Activated T-cell treated with anti-CD3 and anti-CD28 coated beads, Interleukin-2, amount 50 U/mL, for 72 hours (primary cell): ENCODE results near the gene DIPK1C. TPM values are rescaled to one million over a fixed set of nuclear protein-coding genes. Genes with fewer than 3 reads are reported as not detected.
A peak's percentile ranks its signal among the peaks of the same experiment; 100 is the strongest.

ENCODE experiments used
- ATAC-seq, 2 donors: fragments of 150-1000 bp; cut with Tn5 transposase; replicated peaks in 1 of 2; 2 replicates each; pipeline ENCODE4 v1.10.0; 2021; ENCODE audit warnings: moderate library complexity in 2 of 2, mild to moderate bottlenecking in 1 of 2
- DNase-seq, 2 donors: peaks; one replicate each; pipeline ENCODE4 v3.0.0; 2021 to 2022; ENCODE audit warnings: mixed read lengths in 1 of 2
- H3K27ac Mint-ChIP-seq: one replicate; pipeline ENCODE4 v1.8.0; 2022; ENCODE audit warnings: mild to moderate bottlenecking, moderate library complexity, mixed read lengths
- H3K27me3 Mint-ChIP-seq: one replicate; pipeline ENCODE4 v1.8.0; 2022; ENCODE audit warnings: low read depth, mixed read lengths
- H3K36me3 Mint-ChIP-seq, 2 donors: one replicate each; pipeline ENCODE4 v1.8.0; 2022; ENCODE audit warnings: mixed read lengths in 2 of 2, mild to moderate bottlenecking in 1 of 2; ENCODE audit not compliant: insufficient read depth in 2 of 2
- H3K4me1 Mint-ChIP-seq: one replicate; pipeline ENCODE4 v1.8.0; 2022; ENCODE audit warnings: low read depth, mixed read lengths
- H3K4me3 Mint-ChIP-seq, 2 donors: one replicate each; pipeline ENCODE4 v1.8.0; 2022; ENCODE audit warnings: mild to moderate bottlenecking in 2 of 2, mixed read lengths in 2 of 2, moderate library complexity in 2 of 2
- H3K9me3 Mint-ChIP-seq, 2 donors: one replicate each; pipeline ENCODE4 v1.8.0; 2022; ENCODE audit warnings: mixed read lengths in 2 of 2
- total RNA-seq, 2 donors: library from RNA; stranded (reverse); gene quantifications; one replicate each; pipeline ENCODE4 v1.2.3, GENCODE V29; 2022

The DIPK1C gene
- total RNA-seq, 2 donors from 2014 or later = not detected

DNA sequence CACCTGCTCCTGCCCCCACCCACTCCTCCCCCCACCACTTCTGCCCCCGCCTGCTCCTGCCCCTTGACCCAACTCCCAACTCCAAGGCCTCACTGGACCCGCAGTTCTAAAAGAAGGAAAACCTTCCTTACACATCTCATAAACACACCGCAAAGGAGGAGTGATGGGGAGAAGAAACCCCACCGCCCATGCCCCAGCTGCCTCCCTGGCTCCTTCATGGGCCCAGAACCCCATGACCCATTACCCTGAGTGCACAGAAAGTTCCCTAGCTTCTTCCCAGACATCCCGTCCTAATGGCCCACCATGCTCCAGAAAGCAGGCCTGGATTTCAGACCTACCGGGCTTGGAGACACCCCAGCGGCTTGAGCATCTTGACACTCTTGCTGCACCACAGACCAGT is 21.2 kb upstream of the DIPK1C start:
- H3K36me3 Mint-ChIP-seq = no peaks in the 10 kb centered on the region
- ATAC-seq (no peak), DNase-seq (no peak)
- no peak overlapping the region for H3K4me3 Mint-ChIP-seq
- no peaks in the 10 kb centered on the region for H3K9me3 Mint-ChIP-seq
- no peaks in the 10 kb centered on the region for H3K27me3 Mint-ChIP-seq
- no peaks in the 10 kb centered on the region for H3K4me1 Mint-ChIP-seq
- no peak overlapping the region for H3K27ac Mint-ChIP-seq

DNA sequence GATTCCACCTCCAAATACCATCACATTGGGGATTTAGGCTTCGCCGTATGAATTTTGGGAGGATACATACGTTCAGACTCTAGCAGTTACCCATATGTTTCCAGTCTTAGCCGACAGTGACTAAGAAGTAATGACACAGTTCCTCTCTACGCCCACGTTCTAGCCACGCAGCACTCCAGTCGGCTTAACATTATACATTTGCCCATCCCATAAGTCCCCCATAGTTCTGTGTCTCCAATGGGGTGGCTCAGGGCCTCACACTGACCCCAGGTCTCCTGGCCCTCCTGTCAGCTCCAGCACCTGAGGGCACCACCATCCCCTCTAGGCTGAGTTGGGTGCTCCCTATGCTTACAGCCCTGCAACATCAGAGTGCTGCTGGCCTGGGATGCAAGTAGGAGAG is 20.7 kb upstream of the DIPK1C start:
- DNase-seq = no peak
- no peaks in the 10 kb centered on the region for H3K36me3 Mint-ChIP-seq
- no peak overlapping the region for H3K27ac Mint-ChIP-seq
- no peaks in the 10 kb centered on the region for H3K27me3 Mint-ChIP-seq
- no peaks in the 10 kb centered on the region for H3K9me3 Mint-ChIP-seq
- no peak for ATAC-seq
- H3K4me3 Mint-ChIP-seq = no peak overlapping the region
- no peaks in the 10 kb centered on the region for H3K4me1 Mint-ChIP-seq

DNA sequence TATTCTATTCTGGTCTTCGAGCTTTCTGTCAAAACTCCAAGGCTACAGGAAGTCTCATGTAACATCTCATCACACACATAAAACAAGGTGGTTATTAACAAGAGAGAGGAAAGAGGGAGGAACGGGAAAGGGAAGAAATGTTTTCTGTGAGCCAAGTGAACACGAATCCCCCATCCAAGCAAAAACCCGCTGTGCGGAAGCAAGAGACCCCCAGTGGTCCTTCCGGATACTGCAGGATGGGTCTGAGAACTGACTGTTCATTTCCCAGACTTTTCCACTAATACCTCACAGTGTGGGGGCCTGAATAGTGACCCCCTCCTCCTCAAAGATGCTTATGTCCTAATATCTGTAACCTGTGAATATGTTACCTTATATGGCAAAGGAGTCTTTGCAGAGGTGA is 19.0 kb upstream of the DIPK1C start:
- Mint-ChIP-seq H3K27ac (no peak overlapping the region), H3K9me3 (no peaks in the 10 kb centered on the region), H3K36me3 (no peaks in the 10 kb centered on the region), H3K4me1 (no peaks in the 10 kb centered on the region), H3K4me3 (no peak overlapping the region), H3K27me3 (no peaks in the 10 kb centered on the region)
- ATAC-seq (no peak), DNase-seq (no peak)

DNA sequence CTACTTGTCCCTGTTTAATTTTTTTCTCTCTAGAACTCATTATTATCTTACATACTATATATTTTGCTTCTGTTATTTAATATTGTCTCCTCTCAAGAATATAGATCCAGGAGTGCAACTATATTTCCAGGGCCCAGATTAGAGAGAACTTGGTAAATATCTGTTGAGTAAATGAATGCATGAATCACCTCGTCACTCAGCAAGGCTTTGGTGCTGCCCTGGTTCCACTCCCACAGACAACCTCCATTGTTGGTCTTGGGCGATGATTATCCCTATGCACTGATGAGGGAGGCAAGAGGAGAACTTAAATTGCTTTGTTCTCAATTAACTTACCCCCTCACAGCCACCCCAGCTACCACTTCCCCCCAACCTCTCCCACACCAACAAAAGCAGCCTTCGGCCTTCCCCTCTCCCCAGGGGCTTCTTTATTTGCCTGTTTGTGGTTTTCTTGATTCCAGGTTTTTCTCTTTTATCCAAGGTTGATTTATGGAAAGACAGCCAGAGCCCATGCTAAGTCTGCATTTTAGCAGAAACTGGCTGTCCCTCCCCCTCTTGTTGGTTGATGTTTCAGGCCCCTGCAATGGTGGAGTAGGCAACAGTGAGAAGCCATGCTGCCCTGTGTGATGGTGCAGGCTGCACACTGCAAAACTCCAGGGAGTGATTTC is 17.0 kb upstream of the DIPK1C start:
- Mint-ChIP-seq H3K27me3 (no peaks in the 10 kb centered on the region), H3K9me3 (peaks cover 5 to 7% of the 10 kb centered on the region in 2 donors), H3K4me1 (no peaks in the 10 kb centered on the region), H3K4me3 (no peak overlapping the region), H3K36me3 (peaks cover 2 to 4% of the 10 kb centered on the region in 2 donors), H3K27ac (no peak overlapping the region)
- no peak for DNase-seq
- no peak for ATAC-seq

DNA sequence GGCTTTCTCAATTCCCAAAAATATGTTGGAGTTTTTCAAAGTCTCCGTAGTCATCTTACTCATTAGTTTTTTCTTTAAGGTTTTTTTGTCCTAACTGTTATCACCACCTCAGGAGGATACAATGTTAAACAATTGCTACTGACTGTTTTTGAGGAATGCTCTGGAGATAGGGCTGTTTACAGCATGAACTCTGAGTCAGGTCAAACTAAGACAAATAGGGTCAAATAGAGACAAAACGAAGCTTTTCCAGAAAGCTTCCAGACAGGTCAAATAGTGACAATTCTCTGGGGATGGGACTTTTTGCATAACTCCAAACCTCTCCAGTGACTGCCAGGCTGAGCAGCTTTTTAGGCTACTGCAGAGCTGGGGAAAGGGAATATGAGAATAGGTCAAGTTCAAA is 15.2 kb upstream of the DIPK1C start:
- no peak overlapping the region for H3K27ac Mint-ChIP-seq
- H3K4me3 Mint-ChIP-seq = no peak overlapping the region
- no peak for DNase-seq
- peaks cover 5 to 7% of the 10 kb centered on the region in 2 donors for H3K9me3 Mint-ChIP-seq
- no peak for ATAC-seq
- H3K36me3 Mint-ChIP-seq = peaks cover 2 to 4% of the 10 kb centered on the region in 2 donors
- H3K27me3 Mint-ChIP-seq = no peaks in the 10 kb centered on the region
- no peaks in the 10 kb centered on the region for H3K4me1 Mint-ChIP-seq

DNA sequence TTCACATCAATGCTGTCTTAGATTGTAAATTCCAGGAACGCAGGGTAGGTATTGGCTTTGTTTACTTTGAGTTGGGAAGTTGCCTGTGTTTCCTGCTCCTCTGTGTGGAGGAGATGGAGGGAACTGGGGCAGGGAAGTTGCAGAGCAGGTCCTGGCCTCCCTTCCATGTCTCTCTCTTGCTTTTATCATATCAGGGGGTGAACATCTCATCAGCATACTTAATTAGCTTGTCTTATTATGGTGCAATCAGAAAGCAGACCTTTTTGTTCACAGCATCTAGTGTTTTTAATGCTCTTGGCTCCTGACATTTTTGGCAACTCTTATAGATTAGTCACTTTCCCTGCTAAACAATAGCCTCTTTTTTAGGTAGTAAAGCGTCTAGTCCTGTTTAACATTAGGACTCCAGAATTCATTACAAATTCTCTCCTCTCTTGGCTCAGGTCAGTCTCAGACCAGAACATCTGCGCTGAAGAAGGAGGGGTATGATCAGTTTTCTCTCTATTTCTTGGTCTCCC is 11.5 kb upstream of the DIPK1C start:
- Mint-ChIP-seq H3K27ac (no peak overlapping the region), H3K9me3 (peaks cover 5 to 7% of the 10 kb centered on the region in 2 donors), H3K4me1 (no peaks in the 10 kb centered on the region), H3K27me3 (no peaks in the 10 kb centered on the region), H3K4me3 (no peak overlapping the region), H3K36me3 (peaks cover 2 to 4% of the 10 kb centered on the region in 2 donors)
- DNase-seq = no peak
- no peak for ATAC-seq

DNA sequence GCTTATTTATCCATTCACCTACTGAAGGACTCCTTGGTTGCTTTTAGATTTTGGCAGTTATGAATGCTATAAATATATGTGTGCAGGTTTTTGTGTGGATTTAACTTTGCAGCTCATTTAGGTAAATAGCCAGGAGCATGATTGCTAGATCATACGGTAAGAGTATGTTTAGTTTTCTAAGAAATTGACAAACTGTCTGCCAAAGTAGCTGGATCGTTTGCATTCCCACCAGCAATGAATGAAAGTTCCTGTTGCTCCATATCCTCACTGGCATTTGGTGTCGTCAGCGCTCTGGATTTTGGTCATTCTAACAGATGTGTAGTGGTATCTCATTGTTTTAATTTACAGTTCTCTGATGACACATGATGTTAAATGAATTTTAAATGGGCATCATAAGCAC is 8.7 kb upstream of the DIPK1C start:
- Mint-ChIP-seq H3K4me3 (no peak overlapping the region), H3K9me3 (peaks cover 5% of the 10 kb centered on the region in 2 donors)

DNA sequence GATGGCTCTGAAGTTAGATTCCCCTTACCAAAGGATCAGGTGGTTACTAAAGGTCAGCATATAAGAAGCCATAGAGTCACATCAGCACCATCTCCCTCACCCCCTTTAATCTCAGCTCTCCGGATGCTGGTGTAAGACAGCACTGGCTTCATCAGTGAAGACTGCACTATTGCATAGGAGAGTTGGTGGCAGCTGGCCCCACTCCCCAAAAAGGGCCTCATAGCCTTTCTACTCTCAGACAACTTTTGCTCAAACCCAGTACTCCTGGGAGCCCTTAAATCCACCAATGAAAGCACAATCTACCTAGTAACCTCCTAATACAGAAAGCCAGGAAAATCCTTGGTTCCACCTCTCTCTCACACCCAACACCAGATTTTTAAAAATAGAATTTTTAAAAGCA is 6.9 kb upstream of the DIPK1C start:
- Mint-ChIP-seq H3K27me3 (peaks cover 11% of the 10 kb centered on the region), H3K27ac (no peak overlapping the region), H3K4me1 (no peaks in the 10 kb centered on the region), H3K9me3 (no peaks in the 10 kb centered on the region), H3K4me3 (no peak overlapping the region), H3K36me3 (no peaks in the 10 kb centered on the region)
- no peak for ATAC-seq
- no peak for DNase-seq

More for the DNA sequence above, 8.7 kb upstream of the DIPK1C start:
- peaks cover 2 to 3% of the 10 kb centered on the region in 2 donors for H3K36me3 Mint-ChIP-seq
- no peak overlapping the region for H3K27ac Mint-ChIP-seq
- H3K4me1 Mint-ChIP-seq = no peaks in the 10 kb centered on the region
- H3K27me3 Mint-ChIP-seq = no peaks in the 10 kb centered on the region
- ATAC-seq (no peak), DNase-seq (no peak)

DNA sequence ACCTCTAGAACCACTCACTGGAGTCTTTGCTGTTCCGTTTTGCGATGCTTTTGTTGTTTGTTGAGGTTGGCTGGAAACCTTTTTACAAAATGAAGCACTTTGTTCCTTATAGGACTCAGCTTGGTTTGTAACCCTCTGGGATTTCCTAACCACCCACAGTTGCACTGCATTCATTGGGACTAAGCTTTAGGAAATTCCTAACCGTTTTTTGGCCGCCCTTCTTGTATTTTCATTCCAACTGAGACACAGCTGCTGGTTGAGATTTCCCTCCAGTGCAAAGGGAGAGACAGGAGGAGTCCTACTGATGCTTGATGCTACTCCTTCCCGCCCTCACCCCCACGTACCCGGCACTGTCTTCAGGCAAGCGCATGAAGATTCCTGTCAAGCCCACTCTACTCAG is 6.1 kb upstream of the DIPK1C start:
- no peaks in the 10 kb centered on the region for H3K4me1 Mint-ChIP-seq
- no peak overlapping the region for H3K4me3 Mint-ChIP-seq
- H3K36me3 Mint-ChIP-seq = no peaks in the 10 kb centered on the region
- ATAC-seq (no peak), DNase-seq (no peak)
- no peaks in the 10 kb centered on the region for H3K9me3 Mint-ChIP-seq
- H3K27me3 Mint-ChIP-seq = peaks cover 19% of the 10 kb centered on the region
- no peak overlapping the region for H3K27ac Mint-ChIP-seq

DNA sequence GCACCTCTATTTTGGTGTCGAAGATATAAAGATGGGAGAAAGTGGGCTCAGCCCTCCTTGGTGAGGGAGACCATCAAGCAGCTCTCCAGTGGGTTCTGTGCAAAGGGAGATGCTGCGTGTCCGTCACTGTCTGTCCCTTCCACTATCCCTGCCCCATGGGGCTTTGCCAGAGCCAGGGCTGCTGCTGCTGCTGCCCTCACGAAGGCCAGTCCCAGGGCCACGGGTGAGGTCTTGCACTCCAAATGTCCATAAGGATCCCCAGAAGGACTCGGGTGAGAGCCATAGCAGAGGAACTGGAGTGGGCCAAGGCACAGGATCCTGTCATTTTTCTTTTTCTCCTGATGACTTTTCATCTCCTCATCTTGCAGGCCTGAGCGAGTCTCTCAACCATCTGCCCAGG is 3.7 kb upstream of the DIPK1C start:
- ATAC-seq = no peak
- H3K9me3 Mint-ChIP-seq = no peaks in the 10 kb centered on the region
- H3K4me1 Mint-ChIP-seq = peaks cover 9% of the 10 kb centered on the region
- no peak overlapping the region for H3K4me3 Mint-ChIP-seq
- H3K27me3 Mint-ChIP-seq = peaks cover 30% of the 10 kb centered on the region
- H3K36me3 Mint-ChIP-seq = no peaks in the 10 kb centered on the region
- no peak overlapping the region for H3K27ac Mint-ChIP-seq
- no peak for DNase-seq

DNA sequence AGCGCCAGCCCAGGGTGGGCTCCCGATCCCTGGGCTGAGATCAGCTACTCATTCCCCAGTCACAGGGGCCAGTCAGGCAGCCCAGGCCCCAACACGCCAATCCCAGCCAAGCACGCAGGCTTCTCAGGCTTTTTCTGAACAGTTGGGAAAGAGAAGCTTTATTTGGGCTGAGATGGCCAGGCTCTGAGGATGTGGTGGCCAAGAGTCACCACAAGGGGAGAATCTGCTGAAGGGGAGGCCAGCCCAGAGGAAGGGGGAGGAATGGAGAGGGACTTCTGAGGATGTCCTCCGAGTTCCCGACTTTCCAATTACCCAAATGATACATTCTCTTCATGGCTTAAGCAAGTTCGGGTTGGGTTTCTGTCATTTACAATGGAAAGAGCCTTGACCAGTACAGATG is 2.8 kb upstream of the DIPK1C start:
- no peaks in the 10 kb centered on the region for H3K36me3 Mint-ChIP-seq
- no peak for ATAC-seq

DNA sequence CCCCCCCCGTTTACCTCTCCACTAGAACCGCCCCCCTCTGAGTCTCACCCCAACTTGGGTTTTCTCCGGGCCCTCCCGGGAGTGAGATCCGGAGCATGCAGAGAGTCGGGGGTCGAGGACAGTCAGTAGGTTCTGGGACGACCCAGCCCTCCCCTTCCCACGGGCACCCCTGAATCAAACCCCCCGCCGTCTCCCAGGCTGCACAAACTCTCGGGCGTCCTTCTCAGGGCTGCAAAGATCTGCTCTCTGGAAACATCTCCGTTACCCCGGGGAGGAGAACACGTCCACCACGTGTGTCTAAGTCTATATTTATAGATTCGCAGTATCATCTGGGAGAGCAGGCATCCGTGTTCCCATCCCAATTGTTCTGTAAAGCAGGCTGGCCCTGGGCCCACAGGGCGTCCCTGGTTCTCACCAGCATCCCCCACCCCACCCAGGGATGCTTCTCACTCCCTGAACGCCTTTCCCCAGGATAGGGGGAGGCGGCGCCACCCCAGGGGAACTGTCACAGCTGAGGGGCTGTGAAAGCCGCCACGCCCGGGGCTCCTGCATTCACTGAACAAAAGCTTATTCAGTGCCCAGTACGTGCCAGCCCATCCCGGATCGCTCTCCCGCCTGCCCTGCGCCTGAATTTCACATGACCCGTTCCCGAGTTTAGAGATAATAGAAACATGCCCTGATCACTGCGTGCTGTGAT is 765 bp upstream of the DIPK1C start:
- no peak for DNase-seq
- peaks cover 9% of the 10 kb centered on the region for H3K4me1 Mint-ChIP-seq
- H3K9me3 Mint-ChIP-seq = no peaks in the 10 kb centered on the region
- peak overlapping the region; percentile 82 to 83 for H3K4me3 Mint-ChIP-seq
- no peak for ATAC-seq
- peaks cover 42% of the 10 kb centered on the region for H3K27me3 Mint-ChIP-seq
- H3K27ac Mint-ChIP-seq = no peak overlapping the region
- no peaks in the 10 kb centered on the region for H3K36me3 Mint-ChIP-seq

More for the DNA sequence above, 2.8 kb upstream of the DIPK1C start:
- H3K9me3 Mint-ChIP-seq = no peaks in the 10 kb centered on the region
- no peak for DNase-seq
- H3K27me3 Mint-ChIP-seq = peaks cover 30% of the 10 kb centered on the region
- H3K4me1 Mint-ChIP-seq = peaks cover 9% of the 10 kb centered on the region
- no peak overlapping the region for H3K27ac Mint-ChIP-seq
- H3K4me3 Mint-ChIP-seq = no peak overlapping the region

DNA sequence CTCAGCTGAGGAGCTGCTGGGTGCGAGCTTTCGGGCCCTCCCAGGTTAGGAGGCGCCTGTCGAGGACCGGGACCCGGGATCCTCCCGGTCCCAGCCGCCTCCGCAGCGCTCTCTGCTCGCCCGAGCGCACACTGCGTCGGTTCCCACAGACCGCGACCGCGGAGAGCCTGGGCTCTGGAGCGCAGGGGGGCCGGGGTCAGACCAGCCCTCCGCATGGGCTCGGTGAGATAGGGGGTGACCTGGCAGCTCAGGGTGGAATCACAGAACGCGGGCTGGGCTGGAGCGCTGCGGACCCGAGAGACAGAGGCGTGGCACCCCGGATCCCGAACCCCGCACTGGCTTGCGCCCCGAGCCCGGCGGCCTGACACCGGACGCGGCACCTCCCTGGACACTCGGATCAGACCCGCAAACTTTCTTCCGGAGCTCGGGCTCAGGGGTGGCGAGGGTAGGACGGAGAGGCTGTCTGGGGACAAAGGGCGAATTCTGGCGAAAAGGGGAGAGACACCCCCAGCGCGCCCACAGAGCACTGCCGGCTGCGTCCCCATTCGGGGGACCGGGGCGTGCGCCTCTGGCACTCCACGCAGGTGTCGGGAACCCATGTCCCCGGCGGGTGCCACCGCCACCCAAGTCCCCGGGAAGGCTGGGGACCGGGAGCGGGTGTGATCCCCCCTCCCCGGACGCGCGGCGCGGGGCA is 612 bp downstream of the DIPK1C start:
- Mint-ChIP-seq H3K36me3 (no peaks in the 10 kb centered on the region), H3K9me3 (no peaks in the 10 kb centered on the region), H3K27me3 (peaks cover 42% of the 10 kb centered on the region), H3K27ac (no peak overlapping the region), H3K4me3 (peak overlapping the region; percentile 62 to 70), H3K4me1 (peaks cover 9% of the 10 kb centered on the region)
- DNase-seq (no peak), ATAC-seq (no peak)
